ENCODE results near the gene ARHGAP26. TPM values are rescaled to one million over a fixed set of nuclear protein-coding genes. Genes with fewer than 3 reads are reported as not detected.

ARHGAP26 gene
- polyA plus RNA-seq, 1 donor (not counting 4 experiments of a cell fraction or from before 2014, with no cell fraction given): 3.9 TPM

DNA sequence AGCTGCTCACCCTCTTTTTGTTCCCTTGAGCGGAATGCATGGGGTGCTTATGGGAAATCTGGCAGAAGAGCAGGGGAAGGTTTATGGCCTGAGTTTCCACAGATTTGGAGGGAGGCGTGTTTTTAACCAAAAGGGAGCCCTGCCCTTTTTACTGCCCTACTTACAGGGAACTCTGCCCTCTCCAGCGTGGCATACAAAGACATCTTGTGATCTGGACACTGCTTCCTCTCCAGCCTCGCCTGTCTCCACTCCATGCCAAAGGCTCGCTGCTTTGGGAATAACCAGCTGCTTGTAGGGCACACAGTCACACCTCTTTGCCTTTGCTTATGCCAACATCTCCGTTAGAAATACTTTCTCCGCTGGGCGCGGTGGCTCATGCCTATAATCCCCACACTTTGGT, 314.2 kb downstream of the ARHGAP26 start:
- Histone ChIP-seq H3K4me3 (ENCODE audit: control insufficient read depth in 2 of 3, extremely low read depth in 1 of 3, insufficient read depth in 2 of 3, low read depth in 1 of 3, low read length in 3 of 3) (no peak overlapping the region), H3K27me3 (ENCODE audit: control insufficient read depth, extremely low read depth, insufficient read depth, low read length) (no peaks in the 10 kb centered on the region), H3K4me2 (ENCODE audit: control insufficient read depth, extremely low read depth, insufficient read depth, low read depth, low read length) (no peak overlapping the region), H3K79me2 (ENCODE audit: control insufficient read depth, insufficient read depth, low read length) (no peaks in the 10 kb centered on the region), H3K9ac (ENCODE audit: control insufficient read depth, extremely low read depth, insufficient read depth, low read length) (no peak overlapping the region), H3K4me1 (ENCODE audit: control insufficient read depth, extremely low read depth, insufficient read depth, low read length) (peaks cover 13% of the 10 kb centered on the region), H3K27ac (ENCODE audit: control insufficient read depth, insufficient read depth, low read length) (no peak overlapping the region), H3K9me1 (ENCODE audit: control insufficient read depth, extremely low read depth, insufficient read depth, low read length) (no peaks in the 10 kb centered on the region), H2AFZ (ENCODE audit: control insufficient read depth, low read length) (no peak overlapping the region), H4K20me1 (ENCODE audit: control insufficient read depth, extremely low read depth, insufficient read depth, low read length) (no peaks in the 10 kb centered on the region), H3K36me3 (ENCODE audit: control insufficient read depth in 2 of 2, extremely low read depth in 1 of 2, insufficient read depth in 2 of 2, low read length in 2 of 2) (no peaks in the 10 kb centered on the region), H3K9me3 (ENCODE audit: control insufficient read depth, low read depth, low read length) (no peaks in the 10 kb centered on the region)
- DNase-seq (ENCODE audit: low read depth, low spot score) (no peak), FAIRE-seq (no peak)
- TF ChIP-seq, protein P1, sequence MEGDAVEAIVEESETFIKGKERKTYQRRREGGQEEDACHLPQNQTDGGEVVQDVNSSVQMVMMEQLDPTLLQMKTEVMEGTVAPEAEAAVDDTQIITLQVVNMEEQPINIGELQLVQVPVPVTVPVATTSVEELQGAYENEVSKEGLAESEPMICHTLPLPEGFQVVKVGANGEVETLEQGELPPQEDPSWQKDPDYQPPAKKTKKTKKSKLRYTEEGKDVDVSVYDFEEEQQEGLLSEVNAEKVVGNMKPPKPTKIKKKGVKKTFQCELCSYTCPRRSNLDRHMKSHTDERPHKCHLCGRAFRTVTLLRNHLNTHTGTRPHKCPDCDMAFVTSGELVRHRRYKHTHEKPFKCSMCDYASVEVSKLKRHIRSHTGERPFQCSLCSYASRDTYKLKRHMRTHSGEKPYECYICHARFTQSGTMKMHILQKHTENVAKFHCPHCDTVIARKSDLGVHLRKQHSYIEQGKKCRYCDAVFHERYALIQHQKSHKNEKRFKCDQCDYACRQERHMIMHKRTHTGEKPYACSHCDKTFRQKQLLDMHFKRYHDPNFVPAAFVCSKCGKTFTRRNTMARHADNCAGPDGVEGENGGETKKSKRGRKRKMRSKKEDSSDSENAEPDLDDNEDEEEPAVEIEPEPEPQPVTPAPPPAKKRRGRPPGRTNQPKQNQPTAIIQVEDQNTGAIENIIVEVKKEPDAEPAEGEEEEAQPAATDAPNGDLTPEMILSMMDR (optimal IDR thresholded peaks at IDR 0.05 in 1 of 3, IDR thresholded peaks at IDR 0.05 in 1 of 3, conservative IDR thresholded peaks at IDR 0.05 in 1 of 3; ENCODE audit: extremely low read depth in 1 of 3, insufficient read depth in 2 of 3, low read length in 3 of 3): no peak
- no peak for TF ChIP-seq EZH2 (IDR thresholded peaks at IDR 0.05; ENCODE audit: low read length)
- dilution Hi-C loops (cut with MboI; ENCODE audit: extremely low pct_ligation_motif_present, low sequenced_read_pairs): no loop called here

DNA sequence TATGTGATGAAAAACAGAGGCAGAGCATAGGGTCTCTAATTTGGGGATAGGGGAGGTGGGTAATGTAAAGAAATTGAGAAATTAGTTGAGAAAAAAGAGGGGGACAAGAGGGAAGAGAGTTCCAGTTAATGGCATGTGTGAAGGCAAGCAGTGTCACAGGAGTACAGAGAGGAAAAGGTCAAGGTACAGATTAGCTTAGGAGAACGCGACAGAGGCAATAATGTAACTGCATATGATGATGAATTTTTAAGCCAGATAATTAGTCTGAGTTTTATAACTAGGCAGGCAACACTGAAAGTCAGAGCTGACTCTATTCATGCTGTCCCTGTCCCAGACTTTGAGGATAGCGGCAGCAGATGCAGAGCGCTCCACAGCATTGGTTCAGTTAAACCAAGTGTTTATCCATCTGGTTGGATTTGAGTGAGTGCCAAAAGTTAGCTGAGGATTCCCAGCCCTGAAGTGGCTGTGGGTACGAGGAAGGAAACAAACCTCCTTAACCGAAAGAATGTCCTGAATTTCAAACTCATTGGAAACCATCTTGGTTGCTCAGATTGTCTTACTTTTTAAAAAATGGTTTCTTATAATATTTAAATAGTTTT, 315.2 kb downstream of the ARHGAP26 start:
- Histone ChIP-seq H3K4me1 (ENCODE audit: control insufficient read depth, extremely low read depth, insufficient read depth, low read length) (peaks cover 13% of the 10 kb centered on the region), H3K27ac (ENCODE audit: control insufficient read depth, insufficient read depth, low read length) (no peak overlapping the region), H3K9me1 (ENCODE audit: control insufficient read depth, extremely low read depth, insufficient read depth, low read length) (no peaks in the 10 kb centered on the region), H3K79me2 (ENCODE audit: control insufficient read depth, insufficient read depth, low read length) (no peaks in the 10 kb centered on the region), H3K4me3 (ENCODE audit: control insufficient read depth in 2 of 3, extremely low read depth in 1 of 3, insufficient read depth in 2 of 3, low read depth in 1 of 3, low read length in 3 of 3) (no peak overlapping the region), H2AFZ (ENCODE audit: control insufficient read depth, low read length) (no peak overlapping the region), H3K4me2 (ENCODE audit: control insufficient read depth, extremely low read depth, insufficient read depth, low read depth, low read length) (no peak overlapping the region), H3K9ac (ENCODE audit: control insufficient read depth, extremely low read depth, insufficient read depth, low read length) (no peak overlapping the region), H4K20me1 (ENCODE audit: control insufficient read depth, extremely low read depth, insufficient read depth, low read length) (no peaks in the 10 kb centered on the region), H3K9me3 (ENCODE audit: control insufficient read depth, low read depth, low read length) (no peaks in the 10 kb centered on the region), H3K36me3 (ENCODE audit: control insufficient read depth in 2 of 2, extremely low read depth in 1 of 2, insufficient read depth in 2 of 2, low read length in 2 of 2) (no peaks in the 10 kb centered on the region), H3K27me3 (ENCODE audit: control insufficient read depth, extremely low read depth, insufficient read depth, low read length) (no peaks in the 10 kb centered on the region)
- FAIRE-seq (no peak), DNase-seq (ENCODE audit: low read depth, low spot score) (no peak)
- no peak for TF ChIP-seq EZH2 (IDR thresholded peaks at IDR 0.05; ENCODE audit: low read length)
- TF ChIP-seq, protein P1 (optimal IDR thresholded peaks at IDR 0.05 in 1 of 3, IDR thresholded peaks at IDR 0.05 in 1 of 3, conservative IDR thresholded peaks at IDR 0.05 in 1 of 3; ENCODE audit: extremely low read depth in 1 of 3, insufficient read depth in 2 of 3, low read length in 3 of 3): no peak
- dilution Hi-C loops (cut with MboI; ENCODE audit: extremely low pct_ligation_motif_present, low sequenced_read_pairs): no loop called here

All from keratinocyte (primary cell).